ENCODE data around the gene COL6A3.

- TF ChIP-seq ZNF274 (IDR thresholded peaks at IDR 0.05; ENCODE audit: low read depth, low read length) (no peak), YY1 (IDR thresholded peaks at IDR 0.05; ENCODE audit: insufficient read depth, insufficient read length) (no peak)
Observed at GRCh38 chr2:237450108-237450507, 36.1 kb upstream of the COL6A3 start.
